GDM1 (cell line): ENCODE data around the gene PRDM16.
"Not testable (repeated sequence)": the region's sequence is repeated elsewhere in the genome, so short reads cannot be mapped to it uniquely, and the experiment has no call there.

Experiments
- DNase-seq: peaks from one replicate; lab custom pipeline; 2025; lab: John Stamatoyannopoulos, UW

The PRDM16 gene

DNA sequence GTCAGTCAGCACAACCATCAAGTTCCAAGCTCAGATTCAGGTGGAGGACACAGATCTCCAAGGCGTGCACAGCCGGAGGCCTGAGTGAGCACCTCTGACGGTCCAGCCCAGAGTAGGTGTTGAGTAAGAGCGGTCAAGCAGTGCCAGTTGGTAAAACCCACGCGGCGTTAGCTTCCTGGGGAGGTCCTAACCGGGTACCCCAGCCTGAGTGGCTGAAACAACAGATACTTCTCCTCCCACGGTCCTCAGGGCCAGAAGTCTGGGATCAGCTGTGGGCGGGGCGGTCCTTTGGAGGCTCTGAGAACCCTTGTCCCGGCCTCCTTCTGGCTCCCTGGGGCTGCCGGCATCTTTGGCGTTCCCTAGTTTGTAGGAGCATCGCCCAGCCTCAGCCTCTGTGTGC is 94.4 kb downstream of the PRDM16 start:
- DNase-seq = no peak

GRCh38 chr1:3164671-3165070 is 95.7 kb downstream of the PRDM16 start:
- DNase-seq = no peak

GRCh38 chr1:3165189-3165588 is 96.2 kb downstream of the PRDM16 start:
- not testable (repeated sequence) for DNase-seq

GRCh38 chr1:3166206-3166918 is 97.4 kb downstream of the PRDM16 start:
- DNase-seq = no peak

- no peak for DNase-seq
These were observed 98.3 kb downstream of the PRDM16 start for GRCh38 chr1:3167255-3167654.

- no peak for DNase-seq
These were observed 99.7 kb downstream of the PRDM16 start for GRCh38 chr1:3168678-3169077.

GRCh38 chr1:3169665-3170356 is 100.8 kb downstream of the PRDM16 start:
- DNase-seq = no peak

DNA sequence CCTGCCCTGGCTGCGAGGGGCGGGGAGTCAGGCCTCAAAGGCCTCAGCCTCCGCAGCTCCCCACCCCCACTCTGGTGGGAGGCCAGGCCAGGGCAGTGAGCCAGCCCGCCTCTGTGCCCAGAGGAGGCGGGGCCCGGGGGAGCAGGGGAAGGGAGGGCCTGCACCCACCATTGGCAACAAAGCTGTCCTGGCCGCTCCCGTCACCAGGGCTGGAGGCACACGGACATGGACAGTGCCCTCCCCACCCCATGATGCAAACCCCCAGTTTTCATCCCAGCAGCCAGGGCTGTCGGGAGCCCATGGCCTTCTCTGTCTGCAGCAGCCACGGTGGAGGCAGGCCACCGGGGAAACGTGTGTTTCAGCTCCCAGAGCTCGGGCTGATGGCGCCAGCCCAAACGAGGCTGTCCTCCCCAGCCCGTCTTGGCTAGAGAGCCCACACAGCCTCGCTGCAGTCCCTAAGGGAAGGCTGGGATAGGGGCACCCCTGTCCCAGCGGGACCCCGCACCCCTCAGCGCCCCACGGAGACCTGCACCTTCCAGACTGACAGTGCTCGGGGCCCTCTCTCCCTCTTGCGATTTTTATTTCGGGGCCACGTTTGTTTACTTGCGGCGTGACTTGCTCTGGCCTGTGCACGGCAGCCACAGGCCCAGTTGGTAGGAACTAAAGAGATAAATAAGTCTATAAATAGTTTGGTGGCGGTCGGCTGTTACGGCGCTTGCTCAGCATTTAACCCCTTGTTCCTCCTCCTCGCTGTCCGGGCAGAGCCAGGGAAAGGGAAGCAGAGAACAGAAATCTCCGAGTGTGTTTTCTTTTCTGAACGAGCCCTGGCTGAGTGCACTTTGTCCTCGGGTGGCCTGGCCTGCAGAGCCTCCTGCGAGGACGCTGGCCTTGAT is 101.8 kb downstream of the PRDM16 start:
- DNase-seq = peak; percentile 80

DNA sequence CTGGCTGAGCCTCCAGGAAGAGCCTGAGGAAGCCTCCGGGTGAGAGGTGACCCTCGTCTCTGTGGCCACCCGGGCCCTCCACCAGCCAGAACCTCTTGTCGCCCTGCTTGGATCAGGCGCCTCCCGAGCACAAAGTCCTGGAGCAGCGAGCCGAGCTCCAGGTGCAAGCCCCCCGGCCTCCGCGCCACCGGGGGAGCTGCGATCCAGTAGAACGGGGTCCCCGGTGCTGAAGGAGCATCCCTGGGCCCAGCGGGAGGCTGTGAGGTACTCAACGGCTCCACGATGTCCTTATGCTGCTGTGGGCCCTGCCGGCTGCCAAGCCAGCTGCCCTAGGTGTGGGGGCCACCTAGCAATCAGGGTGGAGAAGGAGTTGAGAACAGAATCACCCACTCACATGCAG is 102.8 kb downstream of the PRDM16 start:
- no peak for DNase-seq

DNA sequence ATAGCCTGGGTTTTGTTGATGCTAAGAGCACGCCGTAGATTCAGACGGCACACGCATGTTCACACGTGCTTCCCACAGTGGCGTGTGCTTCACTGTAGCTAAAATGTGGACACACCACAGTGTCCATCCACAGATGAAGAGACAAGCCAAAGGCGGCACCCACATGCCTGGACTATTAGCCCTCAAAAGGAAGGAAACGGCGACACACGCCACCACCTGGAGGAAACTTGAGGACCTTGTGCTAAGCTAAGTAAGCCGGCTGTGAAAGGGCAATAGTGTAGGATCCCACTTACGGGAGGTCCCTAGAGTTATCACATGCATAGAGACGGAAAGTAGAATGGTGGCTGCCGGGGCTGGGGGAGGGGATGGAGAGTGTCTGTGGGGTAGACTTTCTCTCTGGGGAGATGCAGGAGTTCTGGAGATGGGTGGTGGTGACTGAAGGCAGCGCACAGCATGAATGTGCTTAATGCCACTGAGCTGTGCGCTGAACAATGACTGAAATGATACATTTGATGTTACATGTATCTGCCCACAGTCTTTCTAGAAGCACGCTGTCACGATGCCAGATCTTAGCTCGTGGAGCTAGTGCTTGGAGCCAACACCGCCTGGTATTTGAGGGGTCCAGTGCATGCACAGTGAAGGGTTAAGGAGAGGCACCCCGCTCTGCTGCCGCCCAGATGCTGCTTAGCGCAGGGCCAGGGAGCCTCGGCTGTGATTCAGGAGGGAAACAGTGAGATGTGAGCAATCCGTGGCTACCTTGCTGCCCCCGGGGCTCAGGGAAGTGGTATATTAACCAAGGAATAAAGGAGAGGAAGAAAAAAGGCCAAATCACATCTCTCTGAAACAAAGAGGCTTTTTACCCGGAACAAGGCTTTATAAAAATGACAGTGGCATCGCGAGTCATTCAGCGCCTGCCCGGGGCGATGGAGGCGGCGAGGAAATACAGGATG is 103.7 kb downstream of the PRDM16 start:
- DNase-seq = no peak

DNA sequence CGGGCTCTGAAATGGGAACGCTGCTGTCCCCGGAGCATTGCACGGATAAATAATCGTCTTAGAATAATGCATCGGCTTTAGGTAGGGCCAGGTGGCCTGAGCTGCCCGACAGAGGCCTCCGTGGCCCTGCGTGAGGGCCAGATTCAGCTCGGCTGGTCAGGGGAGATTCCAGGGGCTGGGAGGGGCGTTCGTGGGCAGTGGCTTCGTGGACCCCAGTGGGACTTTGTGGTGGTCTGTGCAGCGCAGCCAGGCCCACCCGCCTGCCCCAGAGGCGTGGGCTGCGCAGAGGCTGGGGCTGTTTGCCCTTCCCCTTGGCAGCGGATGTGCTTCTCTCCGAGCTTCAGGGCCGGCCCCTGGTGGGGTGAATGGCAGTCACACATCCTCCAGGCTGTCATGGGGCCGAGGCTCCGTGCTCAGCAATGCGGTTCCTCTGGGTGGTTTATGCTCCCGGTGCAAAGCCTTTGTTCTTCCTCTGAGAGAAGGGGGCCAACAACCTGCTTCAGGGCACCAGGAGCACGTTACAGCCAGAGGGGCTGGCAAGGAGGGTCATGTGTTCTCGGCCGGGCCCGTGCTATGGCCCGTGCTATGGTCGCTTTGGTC is 104.5 kb downstream of the PRDM16 start:
- no peak for DNase-seq

GRCh38 chr1:3174487-3175247 is 105.7 kb downstream of the PRDM16 start:
- no peak for DNase-seq

GRCh38 chr1:3175486-3175885 is 106.5 kb downstream of the PRDM16 start:
- no peak for DNase-seq

- DNase-seq = no peak
These were observed 107.0 kb downstream of the PRDM16 start for GRCh38 chr1:3176028-3176427.

DNA sequence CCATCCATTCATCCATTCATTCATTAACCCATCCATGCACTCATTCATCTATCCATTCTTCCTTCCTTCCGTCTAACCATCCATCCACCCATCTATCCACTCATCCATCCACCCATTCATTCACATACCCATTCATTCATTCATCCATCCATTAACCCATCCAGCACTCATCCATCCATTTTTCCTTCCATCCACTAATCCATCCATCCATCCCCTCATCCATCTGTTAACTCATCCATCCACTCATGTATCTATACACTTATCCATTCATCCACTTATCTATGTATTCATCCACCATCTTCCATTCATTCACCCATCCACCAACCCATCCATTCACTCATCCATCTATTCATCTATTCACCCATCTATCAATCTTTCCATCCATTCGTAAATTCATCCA is 107.8 kb downstream of the PRDM16 start:
- DNase-seq = no peak

GRCh38 chr1:3178279-3178678 is 109.3 kb downstream of the PRDM16 start:
- DNase-seq = no peak

DNA sequence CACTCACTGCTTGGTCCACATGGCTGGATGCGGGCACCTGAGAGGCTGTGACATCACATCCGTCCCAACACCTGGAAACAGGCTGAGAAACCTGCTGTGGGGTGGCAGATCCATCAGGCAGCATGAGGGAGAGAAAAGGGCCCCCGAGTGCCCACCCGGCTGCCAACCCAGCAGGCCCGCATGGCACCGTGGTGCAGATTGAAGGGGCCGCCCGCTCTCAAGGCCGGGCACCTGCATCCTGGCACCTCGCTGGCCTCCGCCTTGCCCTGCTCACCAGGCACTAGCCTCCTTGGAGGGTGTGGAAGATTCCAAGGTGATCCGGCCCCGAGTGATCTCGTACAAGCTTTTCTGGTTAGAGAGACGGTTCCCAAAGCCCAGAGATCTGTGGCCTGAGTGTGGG is 110.5 kb downstream of the PRDM16 start:
- DNase-seq = no peak

- DNase-seq = no peak
These were observed 111.9 kb downstream of the PRDM16 start for GRCh38 chr1:3180915-3181314.

DNA sequence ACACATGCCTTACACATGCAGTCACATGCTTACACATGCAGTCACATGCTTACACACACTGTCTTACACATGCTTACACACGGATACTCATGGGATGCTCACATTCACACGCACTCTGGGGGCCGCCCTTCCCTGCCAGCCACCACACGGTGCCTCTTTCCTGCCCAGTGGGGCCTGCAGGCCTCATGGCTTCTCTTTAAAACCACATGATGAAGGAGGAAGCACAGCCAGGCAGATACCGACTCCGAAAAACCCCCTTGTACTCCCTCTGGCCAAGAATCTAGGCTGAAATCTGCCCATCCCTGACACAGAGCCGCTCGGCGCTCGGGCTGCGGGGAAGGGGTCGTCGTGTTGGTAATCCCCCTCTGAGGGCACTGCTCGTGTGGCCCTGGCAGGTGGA is 113.0 kb downstream of the PRDM16 start:
- peak; percentile 67 for DNase-seq

DNA sequence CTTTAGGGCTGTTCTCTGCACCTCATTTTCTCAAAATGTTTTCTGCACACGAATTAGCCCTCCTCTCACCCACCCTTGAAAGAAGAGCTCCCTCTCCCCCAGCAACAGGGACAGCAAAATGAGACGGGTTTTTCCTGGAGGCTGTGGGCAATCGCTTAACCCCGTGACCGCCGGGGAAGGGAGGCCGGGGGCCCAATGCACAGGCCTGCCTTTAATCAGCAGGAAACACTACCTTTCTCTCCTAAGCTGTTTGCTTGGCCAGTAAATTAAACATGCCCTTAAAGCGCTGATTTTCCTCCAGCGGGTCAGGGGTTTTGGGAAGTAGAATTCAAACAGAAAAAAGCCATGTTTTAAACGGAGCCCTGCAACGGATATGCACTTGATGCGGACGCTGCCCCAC is 114.4 kb downstream of the PRDM16 start:
- DNase-seq = peak; percentile 64
